SH-SY5Y (cell line): ENCODE measurements around the gene EAF1.

Experiments
- GATA2 ChIP-seq: IDR thresholded peaks from 2 replicates; pipeline ENCODE4 v1.6.1; 2011; ENCODE audit warnings: mild to moderate bottlenecking, low read depth, low read length
- GATA3 ChIP-seq: IDR thresholded peaks from 2 replicates; pipeline ENCODE4 v1.6.1; 2011; ENCODE audit warnings: low read depth, mild to moderate bottlenecking, low read length, moderate library complexity

DNA sequence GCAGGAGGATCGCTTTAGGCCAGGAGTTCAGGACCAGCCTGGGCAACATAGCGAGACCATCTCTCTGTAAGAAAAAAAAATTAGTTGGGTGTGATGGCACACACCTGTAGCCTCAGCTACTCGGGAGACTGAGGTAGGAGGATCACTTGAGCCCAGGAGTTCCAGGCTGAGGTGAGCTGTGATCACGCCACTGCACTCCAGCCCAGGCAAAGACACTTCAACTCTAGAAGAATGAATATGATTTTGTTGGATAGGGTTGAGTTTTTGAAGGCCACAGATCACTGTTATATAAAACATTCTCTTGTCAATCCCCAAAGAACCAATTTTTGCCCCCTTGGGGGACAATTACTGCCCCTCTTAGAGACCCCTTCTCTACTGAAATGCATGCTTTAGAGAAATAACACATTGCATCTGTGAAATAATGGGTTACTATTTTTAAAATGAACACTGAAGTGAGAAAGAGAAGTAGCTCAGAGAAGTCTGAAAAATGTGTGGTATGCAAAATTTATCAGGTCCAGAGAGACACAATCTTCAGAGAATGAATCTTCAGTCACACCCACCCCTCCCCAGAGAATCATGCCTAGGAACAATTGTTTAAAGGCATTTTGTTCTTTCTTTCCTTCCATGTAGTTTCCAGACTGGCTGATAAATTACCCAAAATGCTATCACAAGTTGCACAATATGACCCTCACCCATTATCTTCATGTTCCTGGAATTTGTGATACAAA, 42.7 kb upstream of the EAF1 start:
- no peak for TF ChIP-seq GATA2
- no peak for TF ChIP-seq GATA3
